ENCODE results near the gene C5orf34.
"Not testable (repeated sequence)": the region's sequence is repeated elsewhere in the genome, so short reads cannot be mapped to it uniquely, and the experiment has no call there.

C5orf34 gene, protein sequence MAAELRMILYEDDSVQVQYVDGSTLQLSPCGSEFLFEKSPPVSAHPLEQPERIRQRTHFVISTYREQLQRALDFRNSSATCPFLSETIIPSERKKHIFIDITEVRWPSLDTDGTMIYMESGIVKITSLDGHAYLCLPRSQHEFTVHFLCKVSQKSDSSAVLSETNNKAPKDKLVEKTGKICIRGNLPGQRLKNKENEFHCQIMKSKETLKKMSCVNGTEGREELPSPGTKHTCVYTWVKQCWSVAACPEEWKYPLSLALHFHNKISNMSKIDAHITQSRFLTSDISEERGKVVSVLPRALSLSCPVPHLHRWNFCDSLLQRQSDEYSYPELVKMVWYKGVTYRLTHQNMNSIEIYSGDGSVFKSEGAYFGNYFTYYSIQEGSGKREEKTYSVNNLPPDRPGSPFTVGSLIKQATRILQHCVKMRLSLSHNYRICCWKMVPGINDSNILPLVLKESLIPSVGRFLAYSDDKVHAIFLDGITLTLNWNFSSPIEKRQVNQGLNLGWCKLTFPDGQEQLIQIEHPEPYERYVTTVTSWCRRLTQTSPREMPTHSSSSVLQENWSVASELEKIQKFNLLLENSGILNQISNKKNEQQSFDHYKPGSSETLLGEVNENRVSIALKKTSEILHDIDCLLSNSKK

DNA sequence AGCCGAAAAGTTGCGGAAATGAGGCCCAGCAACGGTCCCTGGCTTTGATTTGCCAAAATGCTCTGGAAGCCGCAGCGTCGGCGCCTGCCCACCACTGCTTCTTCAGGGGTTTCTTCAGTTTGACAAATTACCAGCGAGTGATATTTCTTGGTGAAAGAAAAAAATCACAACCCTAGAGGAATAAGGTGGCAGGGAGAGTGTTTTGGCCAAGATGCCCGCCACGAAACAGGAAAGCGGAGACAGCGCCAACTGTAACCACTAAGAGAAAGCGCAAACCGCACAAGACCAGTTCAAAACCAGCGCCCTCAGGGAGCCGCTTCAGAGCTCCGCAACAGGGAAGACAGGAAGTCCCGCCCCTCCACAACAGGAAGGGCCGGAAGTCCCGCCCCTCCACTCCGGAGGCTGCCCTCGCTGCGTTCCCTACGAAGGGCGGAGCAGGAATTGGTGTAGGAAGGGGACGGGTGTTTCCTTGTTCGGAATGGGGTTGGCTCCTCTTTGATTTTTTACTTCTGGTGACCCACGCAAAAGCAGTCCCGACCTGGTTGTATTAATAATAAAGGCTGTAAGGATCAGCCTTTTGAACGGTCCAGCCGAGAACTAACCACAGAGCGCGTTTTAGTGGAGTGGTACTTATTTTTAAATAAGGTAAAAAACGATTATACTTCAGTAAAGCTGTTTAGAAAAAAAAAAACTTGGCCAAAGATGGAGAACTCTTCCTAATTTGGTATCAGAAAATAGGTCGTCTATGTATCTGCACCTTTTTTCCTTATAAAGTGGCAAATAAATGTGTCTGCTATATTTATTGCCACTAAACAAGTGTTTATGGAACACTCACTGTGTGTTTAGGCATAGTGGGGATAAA lies at the start of gene C5orf34:
Gene C5orf34, minus strand, starts transcription at position 333 of the 862 bp plus-strand sequence. CDS start 5,809 bp downstream, outside the sequence.
- peak; percentile 32 to 96 (median 87) for DNase-seq

DNA sequence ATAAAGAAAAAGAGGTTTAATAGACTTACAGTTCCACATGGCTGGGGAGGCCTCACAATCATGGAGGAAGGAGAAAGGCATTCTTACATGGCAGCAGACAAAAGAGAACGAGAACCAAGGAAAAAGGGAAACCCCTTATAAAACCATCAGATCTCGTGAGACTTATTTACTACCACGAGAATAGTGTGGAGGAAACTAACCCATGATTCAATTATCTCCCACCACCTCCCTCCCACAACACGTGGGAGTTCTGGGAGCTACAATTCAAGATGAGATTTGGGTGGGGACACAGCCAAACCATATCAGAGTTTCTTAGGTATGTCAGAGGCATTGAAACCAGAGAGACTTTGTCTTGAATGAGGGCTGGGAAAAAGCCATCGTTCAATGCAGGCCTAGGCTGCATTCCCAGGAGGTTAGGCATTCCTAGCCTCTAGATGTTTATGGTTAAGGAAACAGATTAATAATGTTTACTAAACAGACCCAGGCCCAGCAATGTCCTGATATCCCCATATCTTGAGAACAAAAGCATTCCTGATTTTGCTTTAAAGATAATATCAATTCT lies 49.4 kb upstream of the C5orf34 start:
- DNase-seq: no peak

DNA sequence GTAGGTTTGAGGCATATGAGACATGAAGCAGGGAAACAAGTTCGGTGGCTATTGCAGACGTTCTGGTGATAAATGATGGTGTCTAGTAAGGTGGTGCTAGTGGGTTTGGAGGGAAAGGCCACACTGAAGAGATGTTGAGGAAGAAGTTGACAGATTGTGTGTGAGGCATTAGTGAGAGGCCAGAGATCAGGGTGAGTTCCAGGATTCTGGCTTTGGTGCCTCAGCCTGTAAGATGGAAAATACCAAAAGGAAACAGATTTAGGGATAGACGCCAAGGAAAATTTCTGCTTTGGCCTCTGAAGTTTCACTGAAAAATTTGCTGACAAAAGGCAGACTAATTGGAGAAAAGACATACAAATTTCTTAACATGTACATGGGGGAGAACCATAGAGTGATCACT lies 48.4 kb upstream of the C5orf34 start:
- DNase-seq: no peak

DNA sequence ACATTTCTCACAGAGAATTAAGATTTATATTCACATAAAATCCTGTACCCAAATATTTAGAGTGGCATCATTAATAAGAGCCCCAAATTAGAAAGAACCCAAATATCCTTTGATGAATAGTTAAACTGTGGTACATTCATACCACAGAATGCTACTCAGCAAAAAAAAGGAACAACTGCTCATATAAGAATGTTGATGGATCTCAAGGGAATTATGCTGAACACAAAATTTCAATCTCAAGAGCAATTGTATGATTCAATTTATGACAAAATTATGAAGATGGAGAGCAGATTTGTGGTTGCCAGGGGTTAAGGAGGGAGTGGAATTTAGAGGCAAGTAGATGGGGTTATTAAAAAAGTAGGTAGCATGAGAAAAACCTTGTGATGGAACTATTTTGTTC lies 46.4 kb upstream of the C5orf34 start:
- no peak for DNase-seq

DNA sequence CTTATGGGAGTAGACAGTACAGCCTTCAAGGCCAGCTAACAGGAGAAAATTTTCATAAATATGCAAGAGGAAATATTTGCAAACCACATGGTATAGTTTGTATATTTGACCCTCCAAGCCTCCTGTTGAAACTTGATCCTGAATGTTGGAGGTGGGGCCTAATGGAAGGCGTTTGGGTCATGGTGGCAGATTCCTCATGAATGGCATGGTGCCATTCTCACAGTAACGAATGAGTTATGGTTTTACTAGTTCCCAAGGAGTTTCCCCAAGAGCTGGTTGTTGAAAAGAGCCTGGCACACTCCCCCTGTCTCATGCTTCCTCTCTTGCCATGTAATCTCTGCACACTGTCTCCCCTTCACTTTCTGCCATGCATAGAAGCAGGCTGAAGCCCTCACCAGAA lies 45.2 kb upstream of the C5orf34 start:
- no peak for DNase-seq

DNA sequence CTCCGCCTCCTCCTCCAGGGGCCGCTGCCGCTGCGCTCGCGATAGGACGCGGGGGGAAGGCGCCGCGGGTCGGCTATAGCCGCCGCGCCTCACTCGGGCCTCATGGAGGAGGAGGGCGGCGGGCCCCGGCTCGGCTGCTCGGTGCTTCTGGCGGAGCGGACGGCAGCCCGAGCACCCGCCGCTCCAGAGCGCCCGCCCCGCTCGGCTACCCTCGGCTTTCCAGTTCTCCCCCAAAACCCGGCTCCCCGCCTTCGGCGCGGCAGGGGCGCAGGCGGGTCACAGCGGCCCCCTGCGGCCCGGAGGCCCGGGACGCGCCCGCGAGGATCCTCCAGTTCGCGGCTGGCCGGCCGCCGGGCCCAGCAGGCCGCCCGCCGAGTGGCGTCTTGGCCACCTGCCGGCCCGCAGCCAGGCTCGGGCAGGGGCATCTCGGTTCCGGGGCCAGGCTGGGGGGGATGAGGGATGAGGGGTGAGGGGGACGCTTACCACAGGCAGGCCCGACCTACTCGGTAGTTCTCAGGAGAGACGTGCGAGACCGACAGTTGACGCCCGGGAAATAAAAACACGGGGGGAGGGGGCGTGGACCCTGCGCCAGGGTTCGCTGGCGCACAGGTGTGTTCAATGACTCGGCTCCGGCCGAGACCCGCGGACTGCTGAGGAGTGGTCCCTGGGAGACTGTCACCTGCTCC lies 42.1 kb upstream of the C5orf34 start, which contains the start of gene PAIP1:
Gene PAIP1, minus strand, starts transcription at position 221 of the 686 bp plus-strand sequence. CDS start 231 bp downstream, outside the sequence.
- peak in 51 of 56 donors; percentile 27 to 91 (median 74) for DNase-seq

DNA sequence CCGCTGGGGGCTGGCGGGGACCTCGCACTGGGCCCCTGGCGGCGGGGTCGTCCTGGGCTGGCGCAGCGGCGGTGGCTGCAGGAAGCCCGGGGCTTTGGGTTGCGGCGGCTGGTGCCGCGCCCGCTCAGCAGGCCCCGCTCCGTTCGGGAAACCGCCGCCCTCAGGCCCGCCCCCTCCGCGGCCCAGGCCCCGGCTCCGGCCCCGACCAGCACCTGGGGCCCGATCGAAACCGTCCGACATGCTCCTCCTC lies 41.6 kb upstream of the C5orf34 start:
- DNase-seq: not testable (repeated sequence)

DNA sequence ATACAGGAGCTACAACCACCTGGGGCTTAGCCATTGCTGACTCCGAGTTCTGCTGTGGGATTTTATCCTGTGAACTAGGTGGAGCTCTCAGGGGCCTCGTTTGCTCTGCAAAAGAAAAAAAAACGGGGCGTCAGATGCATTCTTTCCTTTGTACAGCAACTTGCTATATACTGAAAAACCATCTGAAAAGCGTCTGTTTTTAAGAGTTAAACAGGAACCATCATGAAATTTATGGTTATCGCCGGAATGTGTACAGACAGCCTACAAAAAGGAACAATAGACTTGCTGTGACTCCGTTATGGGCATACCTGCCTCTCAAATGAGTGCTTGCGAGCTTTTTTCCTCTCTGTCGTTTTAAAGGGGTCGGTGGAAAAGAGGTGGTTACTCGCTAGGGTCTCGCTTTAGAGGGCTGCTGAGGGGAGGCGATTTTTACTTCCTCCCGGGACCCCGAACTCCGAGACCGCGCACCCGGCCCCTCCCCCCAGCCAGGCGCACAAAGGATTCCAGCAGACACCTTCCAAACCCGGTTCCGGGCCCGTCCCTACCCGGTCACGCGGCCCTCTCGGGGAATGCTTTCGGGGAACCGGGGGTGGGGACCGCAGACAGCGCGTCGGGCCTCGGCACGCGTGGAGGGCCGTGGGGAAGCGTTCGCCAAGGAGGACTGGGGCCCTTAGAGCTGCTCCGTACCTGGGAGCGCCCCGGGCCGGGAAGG lies 41.1 kb upstream of the C5orf34 start:
- DNase-seq: peak in 46 of 56 donors; percentile 1 to 65 (median 22)

DNA sequence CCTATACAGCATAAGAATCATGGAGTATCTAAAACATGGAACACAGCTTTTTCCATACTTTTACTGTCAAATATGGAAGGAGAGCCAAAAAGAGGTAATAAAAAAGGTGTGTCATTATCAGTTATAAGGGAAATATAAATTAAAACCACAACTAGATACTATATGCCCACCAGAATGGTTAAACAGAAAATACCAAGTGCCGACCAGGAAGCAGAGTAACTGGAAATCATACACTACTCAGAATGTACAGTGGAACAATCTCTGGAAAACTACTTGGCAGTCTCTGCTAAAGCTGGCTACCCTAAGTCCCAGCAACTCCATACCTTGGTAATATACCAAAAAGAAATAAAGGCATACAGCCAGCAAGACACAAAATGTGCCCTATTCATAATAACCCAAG lies 39.5 kb upstream of the C5orf34 start:
- no peak for DNase-seq

DNA sequence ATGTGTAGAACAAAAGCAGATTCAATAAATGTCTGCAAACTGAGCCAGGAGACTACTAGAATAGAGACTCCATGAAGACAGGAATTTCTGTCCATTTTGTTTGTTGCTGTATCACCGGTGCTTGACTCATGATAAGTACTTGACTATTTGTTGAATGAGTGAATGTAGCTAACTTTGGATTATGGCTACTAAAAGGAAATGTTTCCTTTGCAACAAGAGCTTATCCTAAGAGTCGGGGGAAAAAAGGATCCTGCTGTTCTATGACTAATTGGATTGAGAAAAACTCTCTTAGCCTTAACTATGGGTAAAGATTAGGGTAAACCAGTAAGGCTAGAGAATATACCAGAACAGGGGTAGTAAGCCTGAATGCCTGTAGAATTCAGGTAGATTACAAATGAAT lies 38.4 kb upstream of the C5orf34 start:
- no peak for DNase-seq

DNA sequence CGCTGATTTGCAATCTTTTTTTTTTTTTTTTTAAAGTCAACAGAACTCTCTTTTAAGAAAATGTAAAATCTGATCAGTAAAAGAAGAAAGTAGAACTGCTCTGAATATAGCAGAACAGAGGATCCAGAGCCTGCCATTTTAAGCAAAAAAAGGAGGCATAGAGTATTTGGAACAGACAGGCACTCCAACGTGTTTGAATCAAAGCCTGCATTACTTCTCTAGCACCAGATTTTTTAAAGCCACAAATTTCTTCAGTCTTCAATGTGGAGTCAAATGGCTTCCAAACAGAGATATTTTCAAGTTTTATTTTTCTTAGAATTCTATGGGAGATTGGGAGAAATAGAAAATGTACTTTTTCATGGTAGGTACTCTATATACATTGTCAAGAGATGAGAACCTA lies 36.8 kb upstream of the C5orf34 start:
- no peak for DNase-seq

DNA sequence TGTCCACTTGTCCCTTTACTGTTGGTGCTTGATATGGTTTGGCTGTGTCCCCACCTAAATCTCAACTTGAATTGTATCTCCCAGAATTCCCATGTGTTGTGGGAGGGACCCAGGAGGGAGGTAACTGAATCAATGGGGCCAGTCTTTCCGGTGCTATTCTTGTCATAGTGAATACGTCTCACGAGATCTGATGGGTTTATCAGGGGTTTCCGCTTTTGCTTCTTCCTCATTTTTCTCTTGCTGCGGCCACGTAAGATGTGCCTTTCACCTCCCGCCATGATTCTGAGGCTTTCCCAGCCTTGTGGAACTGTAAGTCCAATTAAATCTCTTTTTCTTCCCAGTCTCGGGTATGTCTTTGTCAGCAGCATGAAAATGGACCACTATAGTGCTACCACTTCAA lies 34.3 kb upstream of the C5orf34 start:
- not testable (repeated sequence) for DNase-seq

DNA sequence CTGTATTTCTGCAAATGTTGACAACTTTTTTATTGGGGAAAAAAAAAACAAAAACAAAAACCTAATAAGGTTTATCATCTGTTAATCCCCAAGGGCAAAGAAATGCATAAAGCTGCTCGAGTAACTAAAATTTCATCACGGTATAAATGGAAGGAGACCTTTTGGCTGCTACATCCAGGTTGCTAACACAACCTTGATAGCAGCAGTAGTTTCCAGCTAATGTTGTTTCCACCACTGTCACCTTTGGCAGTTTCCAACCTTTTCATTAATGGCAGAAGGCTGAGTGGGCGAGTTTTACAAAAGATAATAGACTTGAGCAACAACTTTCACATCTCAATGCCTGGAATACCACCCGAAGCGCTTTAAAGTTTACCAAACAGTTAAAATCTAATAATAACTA lies 33.4 kb upstream of the C5orf34 start:
- DNase-seq: no peak

DNA sequence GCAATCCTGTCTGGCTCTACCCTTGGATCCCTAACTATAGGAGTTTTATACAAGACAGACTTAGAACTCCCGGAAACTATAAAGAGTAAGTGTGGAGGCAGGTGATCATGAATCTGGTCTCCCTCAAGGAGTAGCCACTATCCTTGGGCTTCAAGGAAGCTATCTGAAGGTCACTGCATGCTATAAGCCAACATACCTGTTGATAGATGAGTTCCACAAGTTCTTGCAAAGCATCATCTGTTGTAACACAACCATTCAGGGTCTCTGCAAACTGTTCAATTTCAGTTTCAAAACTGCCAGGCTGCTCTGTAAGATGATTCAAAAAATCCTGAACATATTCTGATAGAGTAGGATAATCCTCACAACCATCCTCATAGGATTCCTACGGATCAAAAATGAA lies 32.6 kb upstream of the C5orf34 start:
- DNase-seq: no peak

DNA sequence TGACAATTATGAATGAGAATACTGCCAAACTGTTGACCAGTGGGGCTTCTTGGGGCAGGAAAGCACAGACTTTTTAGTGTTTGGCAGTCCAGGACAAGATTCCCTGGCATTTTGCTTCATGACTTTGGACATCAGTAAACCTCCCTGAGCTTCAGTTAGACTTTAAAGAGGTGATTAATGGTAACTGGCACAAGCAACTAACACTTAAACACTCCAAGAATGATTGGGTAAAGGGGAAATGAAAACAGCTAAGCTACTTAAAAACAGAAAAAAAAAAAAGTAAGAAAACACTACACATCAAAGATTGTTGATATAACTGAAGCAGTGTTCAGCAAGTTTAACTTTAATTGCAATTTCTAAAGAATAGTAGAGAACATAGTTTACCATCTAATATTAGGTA lies 28.5 kb upstream of the C5orf34 start:
- no peak for DNase-seq

DNA sequence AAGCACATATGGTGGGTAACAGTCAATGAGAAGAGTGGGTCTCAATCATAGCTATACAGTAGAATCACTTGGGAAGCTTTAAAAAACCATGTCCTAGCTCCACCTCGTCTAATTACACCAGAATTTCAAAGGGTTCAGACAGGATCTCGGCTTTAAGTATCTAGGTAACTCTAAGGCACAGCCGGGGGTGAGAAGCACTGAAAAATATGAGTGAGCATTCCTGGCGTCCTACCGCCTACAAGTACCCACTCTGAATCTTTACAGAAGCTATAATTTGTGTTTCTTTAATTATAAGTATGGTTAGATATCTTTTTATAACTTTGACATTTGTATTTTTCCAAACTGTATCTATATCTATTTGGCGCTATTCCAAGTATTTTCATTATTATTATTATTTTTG lies 25.8 kb upstream of the C5orf34 start:
- peak in 1 of 56 donors; percentile 0 for DNase-seq

DNA sequence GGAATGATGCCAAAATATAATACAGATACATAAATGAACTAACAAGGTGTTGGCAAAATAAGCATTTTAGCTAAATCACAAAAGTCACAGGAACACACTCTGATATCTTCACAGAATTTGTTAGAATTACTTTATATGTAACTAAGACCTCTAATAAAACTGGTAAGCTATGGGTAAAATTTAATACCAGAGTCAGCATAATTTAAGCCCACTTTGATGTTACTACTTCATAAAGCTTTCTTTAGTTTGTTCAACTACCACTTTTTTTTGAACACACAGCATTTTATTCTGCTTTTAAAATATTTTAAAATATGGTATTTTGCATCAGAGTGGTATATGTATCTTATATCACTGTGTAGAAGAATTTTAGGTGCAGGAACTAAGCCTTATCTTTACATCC lies 22.0 kb upstream of the C5orf34 start:
- no peak for DNase-seq

DNA sequence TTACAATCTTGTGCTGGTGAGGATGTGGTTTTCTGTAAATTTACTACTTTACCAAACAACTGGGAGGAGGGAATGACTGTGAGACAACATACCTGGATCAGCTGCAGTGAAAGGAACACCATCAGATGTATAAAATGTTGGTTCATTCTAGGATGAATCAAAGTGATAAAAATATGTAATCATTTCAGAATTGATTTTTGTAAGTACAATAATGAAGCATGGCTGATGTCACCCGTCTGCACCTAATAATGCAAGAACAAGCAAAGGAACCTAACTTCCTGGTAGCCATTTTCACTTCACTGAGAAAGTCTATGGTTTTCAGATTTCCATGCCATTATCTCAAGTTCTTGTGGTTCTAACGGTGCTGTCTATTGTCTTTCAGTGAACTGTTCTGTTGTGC lies 18.7 kb upstream of the C5orf34 start:
- no peak for DNase-seq

DNA sequence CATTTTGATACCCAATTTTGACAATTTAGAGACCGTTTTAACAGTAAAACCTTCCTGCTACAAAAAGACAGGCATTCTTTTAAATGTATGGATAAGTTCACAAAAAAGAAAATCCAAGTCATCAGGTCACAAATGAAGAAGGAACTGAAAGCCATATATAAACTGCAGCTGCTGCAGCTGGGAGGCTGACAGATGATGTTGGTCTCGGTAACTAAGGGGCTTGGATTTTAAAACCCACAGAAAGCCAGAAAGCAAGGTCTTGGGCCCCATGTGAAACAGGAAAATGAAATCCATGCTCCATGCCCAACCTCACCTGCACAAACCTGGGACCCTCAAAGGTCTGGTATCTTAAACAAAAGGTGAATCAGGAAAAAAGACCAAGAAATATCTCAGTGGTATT lies 15.7 kb upstream of the C5orf34 start:
- DNase-seq: no peak

DNA sequence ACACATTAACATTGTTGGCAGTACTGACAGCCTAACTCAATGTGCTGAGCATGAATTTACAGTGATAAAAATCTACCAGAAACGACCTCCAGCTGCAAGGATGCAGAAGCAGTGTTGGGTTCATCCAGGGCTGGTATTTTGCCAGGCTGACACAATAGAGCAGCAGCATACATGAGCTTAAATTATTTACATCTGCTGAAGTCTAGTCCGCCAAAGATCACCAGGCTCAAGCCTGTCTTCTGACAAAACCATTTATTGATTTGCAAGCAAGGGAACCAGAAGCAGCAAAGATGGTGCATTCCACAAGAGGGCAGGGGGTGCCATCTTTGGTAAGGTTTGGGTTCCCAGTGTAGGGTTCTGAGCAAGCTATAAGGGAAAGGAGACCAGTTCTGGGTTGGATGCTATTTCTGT lies 8.7 kb upstream of the C5orf34 start:
- no peak for DNase-seq

DNA sequence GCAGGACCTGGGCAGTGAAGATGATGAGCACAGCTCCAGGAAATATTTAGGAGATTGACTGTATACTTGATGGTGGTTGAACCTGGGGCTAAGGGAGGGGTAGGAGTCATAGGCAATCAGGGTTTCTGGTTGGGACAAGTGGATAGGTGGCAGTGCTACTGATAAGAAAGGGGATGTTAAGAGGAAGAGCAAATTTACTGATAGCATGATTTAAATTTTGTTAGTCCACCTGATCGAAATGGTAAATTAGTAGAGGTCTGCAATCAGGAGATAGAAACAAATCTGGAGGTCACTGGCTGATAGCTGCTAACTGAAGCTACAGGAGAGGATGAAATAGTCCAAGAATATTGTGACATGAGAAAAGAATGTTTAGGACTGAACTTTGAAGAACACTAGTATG lies 5.7 kb upstream of the C5orf34 start:
- no peak for DNase-seq

Measured in amygdala (tissue), 56 donors.